Effector memory CD4-positive, alpha-beta T cell (primary cell): ENCODE data around the gene TUFM.
A peak's percentile ranks its signal among the peaks of the same experiment; 100 is the strongest.
"Not testable (repeated sequence)": the region's sequence is repeated elsewhere in the genome, so short reads cannot be mapped to it uniquely, and the experiment has no call there.

Experiments
- DNase-seq, 3 donors: peaks; one replicate each; pipeline ENCODE4 v3.0.0-alpha.2; 2020
- H3K27ac ChIP-seq: 2 replicates; pipeline ENCODE4 v1.7.0; 2013; ENCODE audit warnings: mild to moderate bottlenecking, low read length, moderate library complexity; ENCODE audit not compliant: insufficient read depth, poor library complexity, severe bottlenecking
- H3K27me3 ChIP-seq: replicated peaks from 2 replicates; pipeline ENCODE4 v1.7.0; 2013; ENCODE audit warnings: mild to moderate bottlenecking, low read length; ENCODE audit not compliant: insufficient read depth, control insufficient read depth, poor library complexity, severe bottlenecking
- H3K36me3 ChIP-seq: 2 replicates; pipeline ENCODE4 v1.7.0; 2013; ENCODE audit warnings: mild to moderate bottlenecking, low read length, moderate library complexity; ENCODE audit not compliant: control insufficient read depth, insufficient read depth
- H3K4me1 ChIP-seq: 2 replicates; pipeline ENCODE4 v1.7.0; 2013; ENCODE audit warnings: low read length, mild to moderate bottlenecking; ENCODE audit not compliant: control insufficient read depth, insufficient read depth, poor library complexity, severe bottlenecking
- H3K4me3 ChIP-seq: 2 replicates; pipeline ENCODE4 v1.7.0; 2013; ENCODE audit warnings: low read length, low read depth, mild to moderate bottlenecking; ENCODE audit not compliant: insufficient read depth, poor library complexity, severe bottlenecking
- H3K9me3 ChIP-seq: 2 replicates; pipeline ENCODE4 v1.7.0; 2013; ENCODE audit warnings: mild to moderate bottlenecking, low read length, moderate library complexity; ENCODE audit not compliant: control insufficient read depth

Gene TUFM

DNA sequence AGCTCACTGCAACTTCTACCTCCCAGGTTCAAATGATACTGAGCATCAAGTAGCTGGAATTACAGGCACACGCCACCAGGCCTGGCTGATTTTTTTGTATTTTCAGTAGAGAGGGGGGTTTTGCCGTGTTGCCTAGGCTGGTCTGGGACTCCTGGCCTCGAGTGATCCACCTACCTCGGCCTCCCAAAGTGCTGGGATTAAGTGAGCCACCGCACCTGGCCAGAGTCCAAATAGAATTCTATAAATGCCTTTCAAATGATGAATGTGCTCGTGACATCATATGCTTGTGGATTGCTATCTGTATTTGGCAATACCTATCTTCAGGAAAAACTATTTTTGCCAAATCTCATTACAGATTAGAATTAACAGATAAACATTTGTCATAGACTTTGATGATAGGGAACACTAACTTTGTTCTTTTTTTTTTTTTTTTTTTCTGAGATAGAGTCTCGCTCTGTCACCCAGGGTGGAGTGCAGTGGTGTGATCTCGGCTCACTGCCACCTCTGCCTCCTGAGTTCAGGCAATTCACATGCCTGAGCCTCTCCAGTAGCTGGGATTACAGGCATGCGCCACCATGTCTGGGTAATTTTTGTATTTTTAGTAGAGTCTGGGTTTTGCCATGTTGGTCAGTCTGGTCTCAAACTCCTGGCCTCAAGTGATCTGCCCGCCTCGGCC is 38.6 kb downstream of the TUFM start:
- H3K9me3 ChIP-seq, H3K36me3 ChIP-seq, DNase-seq, H3K27ac ChIP-seq, H3K4me3 ChIP-seq, H3K27me3 ChIP-seq, H3K4me1 ChIP-seq: not testable (repeated sequence)

GRCh38 chr16:28802235-28803019 is 43.7 kb downstream of the TUFM start:
- not testable (repeated sequence) for H3K4me3 ChIP-seq, H3K36me3 ChIP-seq, H3K27me3 ChIP-seq, H3K4me1 ChIP-seq, H3K9me3 ChIP-seq, H3K27ac ChIP-seq
- peak; percentile 32 to 61 (median 40) for DNase-seq
